Measurements from ENCODE around the gene ZNF136. TPM values are rescaled to one million over a fixed set of nuclear protein-coding genes. Genes with fewer than 3 reads are reported as not detected.

The ZNF136 gene
- total and polyA plus RNA-seq, 2 donors (not counting 3 experiments of a cell fraction or from before 2014, with no cell fraction given) = 0.92 to 3.5 TPM

DNA sequence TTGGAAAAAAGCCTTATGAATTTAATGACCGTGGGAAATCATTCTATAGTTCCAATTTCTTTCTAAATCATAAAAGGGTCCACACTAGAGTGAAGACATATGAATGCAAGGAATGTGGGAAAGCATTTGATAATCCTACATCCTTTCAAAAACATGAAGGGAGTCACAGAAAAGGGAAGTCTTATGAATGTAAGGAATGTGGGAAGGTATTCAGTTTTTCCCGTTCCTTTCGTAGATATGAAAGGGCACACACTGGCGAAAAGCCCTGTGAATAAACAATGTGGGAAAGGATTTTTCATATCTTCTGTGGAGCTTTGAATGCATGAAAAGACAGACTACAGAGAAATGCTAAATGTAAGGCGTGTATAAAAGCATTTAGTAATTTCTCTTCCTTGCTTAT, 49.8 kb upstream of the ZNF136 start:
- dilution Hi-C loops (cut with MboI; ENCODE audit: extremely low pct_ligation_motif_present, low sequenced_read_pairs) (no loop called here), intact Hi-C loops (cut with micrococcal nuclease) (no loop called here)
- Histone ChIP-seq H3K9ac (replicated peaks; ENCODE audit: extremely low read depth, insufficient read depth, low read length) (no peak overlapping the region), H2AFZ (ENCODE audit: low read depth, low read length) (no peak overlapping the region), H3K27me3 (ENCODE audit: control insufficient read depth in 2 of 2, insufficient read depth in 2 of 2, low read length in 2 of 2) (no peaks in the 10 kb centered on the region), H3K4me2 (ENCODE audit: insufficient read depth, low read length) (no peak overlapping the region), H3K9me1 (replicated peaks; ENCODE audit: control insufficient read depth, extremely low read depth, insufficient read depth, low read length) (no peaks in the 10 kb centered on the region), H3K27ac (ENCODE audit: insufficient read depth, low read depth, low read length) (no peak overlapping the region), H3K79me2 (ENCODE audit: control insufficient read depth, insufficient read depth, low read length) (no peaks in the 10 kb centered on the region), H3K36me3 (ENCODE audit: control insufficient read depth in 2 of 2, extremely low read depth in 1 of 2, insufficient read depth in 2 of 2, low read length in 2 of 2) (no peaks in the 10 kb centered on the region), H3K4me1 (ENCODE audit: control insufficient read depth, extremely low read depth, insufficient read depth, low read length) (no peaks in the 10 kb centered on the region), H3K9me3 (replicated peaks; ENCODE audit: control insufficient read depth, insufficient read depth, low read length) (peaks cover 13% of the 10 kb centered on the region), H4K20me1 (replicated peaks; ENCODE audit: control insufficient read depth, extremely low read depth, insufficient read depth, low read length) (no peaks in the 10 kb centered on the region), H3K4me3 (replicated peaks in 1 of 3; ENCODE audit: insufficient read depth in 1 of 3, low read depth in 1 of 3, low read length in 3 of 3) (no peak overlapping the region)
- DNase-seq (ENCODE audit: low read depth, low spot score) = no peak
- no TSS peak for BruUV-seq (replicated peaks)
- no peak for FAIRE-seq
- ChIA-PET POLR2A (no interaction called here), CTCF (no interaction called here)
- TF ChIP-seq POLR2A (IDR thresholded peaks at IDR 0.05; ENCODE audit: low read depth, low read length) (no peak), MYC (IDR thresholded peaks at IDR 0.05; ENCODE audit: low read depth, low read length) (no peak), JUN (IDR thresholded peaks at IDR 0.05; ENCODE audit: borderline replicate concordance, insufficient read depth, insufficient read length, low read depth) (no peak), GATA2 (IDR thresholded peaks at IDR 0.05; ENCODE audit: insufficient read depth, insufficient read length, low read depth, low read length) (no peak), POLR2AphosphoS5 (IDR thresholded peaks at IDR 0.05; ENCODE audit: insufficient read depth, low read depth, low read length) (no peak), EZH2 (IDR thresholded peaks at IDR 0.05; ENCODE audit: borderline replicate concordance, low read depth, low read length, severe bottlenecking) (no peak), FOS (IDR thresholded peaks at IDR 0.05; ENCODE audit: borderline replicate concordance, insufficient read depth, low read length) (no peak)
- TF ChIP-seq, protein P1, sequence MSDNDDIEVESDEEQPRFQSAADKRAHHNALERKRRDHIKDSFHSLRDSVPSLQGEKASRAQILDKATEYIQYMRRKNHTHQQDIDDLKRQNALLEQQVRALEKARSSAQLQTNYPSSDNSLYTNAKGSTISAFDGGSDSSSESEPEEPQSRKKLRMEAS (IDR thresholded peaks at IDR 0.05; ENCODE audit: insufficient read depth, insufficient read length) = no peak
- TF ChIP-seq, protein P2, sequence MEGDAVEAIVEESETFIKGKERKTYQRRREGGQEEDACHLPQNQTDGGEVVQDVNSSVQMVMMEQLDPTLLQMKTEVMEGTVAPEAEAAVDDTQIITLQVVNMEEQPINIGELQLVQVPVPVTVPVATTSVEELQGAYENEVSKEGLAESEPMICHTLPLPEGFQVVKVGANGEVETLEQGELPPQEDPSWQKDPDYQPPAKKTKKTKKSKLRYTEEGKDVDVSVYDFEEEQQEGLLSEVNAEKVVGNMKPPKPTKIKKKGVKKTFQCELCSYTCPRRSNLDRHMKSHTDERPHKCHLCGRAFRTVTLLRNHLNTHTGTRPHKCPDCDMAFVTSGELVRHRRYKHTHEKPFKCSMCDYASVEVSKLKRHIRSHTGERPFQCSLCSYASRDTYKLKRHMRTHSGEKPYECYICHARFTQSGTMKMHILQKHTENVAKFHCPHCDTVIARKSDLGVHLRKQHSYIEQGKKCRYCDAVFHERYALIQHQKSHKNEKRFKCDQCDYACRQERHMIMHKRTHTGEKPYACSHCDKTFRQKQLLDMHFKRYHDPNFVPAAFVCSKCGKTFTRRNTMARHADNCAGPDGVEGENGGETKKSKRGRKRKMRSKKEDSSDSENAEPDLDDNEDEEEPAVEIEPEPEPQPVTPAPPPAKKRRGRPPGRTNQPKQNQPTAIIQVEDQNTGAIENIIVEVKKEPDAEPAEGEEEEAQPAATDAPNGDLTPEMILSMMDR (IDR thresholded peaks at IDR 0.05; ENCODE audit: extremely low read depth in 1 of 2, insufficient read depth in 1 of 2, low read depth in 1 of 2, low read length in 2 of 2) = no peak
